Measurements from ENCODE around the gene SZT2.
"Not testable (repeated sequence)": the region's sequence is repeated elsewhere in the genome, so short reads cannot be mapped to it uniquely, and the experiment has no call there.

SZT2 gene

GRCh38 chr1:43398227-43398626 is 8.5 kb downstream of the SZT2 start:
- DNase-seq: no peak
- Histone ChIP-seq H3K4me1 (ENCODE audit: control extremely low read depth in 1 of 4, control insufficient read depth in 4 of 4, insufficient read depth in 4 of 4, low read length in 3 of 4) (no peaks in the 10 kb centered on the region), H3K27ac (ENCODE audit: insufficient read depth in 1 of 2, low read depth in 1 of 2, low read length in 2 of 2, poor library complexity in 1 of 2, severe bottlenecking in 2 of 2) (no peak overlapping the region), H3K36me3 (ENCODE audit: control insufficient read depth in 4 of 4, insufficient read depth in 4 of 4, low read length in 3 of 4) (peaks cover 12 to 29% (median 23%) of the 10 kb centered on the region in 4 experiments), H3K9me3 (ENCODE audit: control extremely low read depth in 1 of 5, control insufficient read depth in 4 of 5, insufficient read depth in 2 of 5, low read depth in 1 of 5, low read length in 4 of 5) (no peaks in the 10 kb centered on the region), H3K4me3 (ENCODE audit: control insufficient read depth in 1 of 7, extremely low read depth in 1 of 7, insufficient read depth in 4 of 7, low read depth in 2 of 7, low read length in 6 of 7) (no peak overlapping the region), H3K27me3 (replicated peaks in 2 of 5; ENCODE audit: control insufficient read depth in 4 of 5, insufficient read depth in 5 of 5, low read length in 4 of 5) (no peaks in the 10 kb centered on the region)
- 96% methylated on average over 3 of the region's 3 CpGs for WGBS (ENCODE audit: insufficient coverage)
- POLR2A ChIA-PET: no interaction called here
- CTCF ChIA-PET: interaction anchor here (1.0 to 1.9 kb wide), 4 partner anchors 14 to 172 kb away, joined by 3 to 7 read pairs (median 4); no protein-coding TSS in a partner anchor

DNA sequence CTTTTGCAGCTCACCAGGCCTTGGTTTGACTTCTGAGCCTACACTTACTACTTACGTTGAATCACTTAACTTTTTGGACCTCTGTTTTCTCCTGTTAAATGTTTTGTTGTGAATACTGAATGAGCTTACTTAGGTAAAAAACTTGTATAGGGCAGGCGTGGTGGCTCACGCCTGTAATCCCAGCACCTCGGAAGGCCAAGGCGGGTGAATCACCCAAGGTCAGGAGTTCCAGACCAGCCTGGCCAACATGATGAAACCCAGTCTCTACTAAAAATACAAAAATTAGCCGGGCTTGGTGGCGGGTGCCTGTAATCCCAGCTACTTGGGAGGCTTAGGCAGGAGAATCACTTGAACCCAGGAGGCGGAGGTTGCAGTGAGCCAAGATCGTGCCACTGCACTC is 10.7 kb downstream of the SZT2 start:
- POLR2A ChIA-PET; DNase-seq; H3K27ac ChIP-seq (ENCODE audit: insufficient read depth in 1 of 2, low read depth in 1 of 2, low read length in 2 of 2, poor library complexity in 1 of 2, severe bottlenecking in 2 of 2); H3K4me1 ChIP-seq (ENCODE audit: control extremely low read depth in 1 of 4, control insufficient read depth in 4 of 4, insufficient read depth in 4 of 4, low read length in 3 of 4); H3K27me3 ChIP-seq (replicated peaks in 2 of 5; ENCODE audit: control insufficient read depth in 4 of 5, insufficient read depth in 5 of 5, low read length in 4 of 5); H3K4me3 ChIP-seq (ENCODE audit: control insufficient read depth in 1 of 7, extremely low read depth in 1 of 7, insufficient read depth in 4 of 7, low read depth in 2 of 7, low read length in 6 of 7); H3K9me3 ChIP-seq (ENCODE audit: control extremely low read depth in 1 of 5, control insufficient read depth in 4 of 5, insufficient read depth in 2 of 5, low read depth in 1 of 5, low read length in 4 of 5): not testable (repeated sequence)
- 94% methylated on average over 7 of the region's 9 CpGs for WGBS (ENCODE audit: insufficient coverage)
- H3K36me3 ChIP-seq (ENCODE audit: control insufficient read depth in 4 of 4, insufficient read depth in 4 of 4, low read length in 3 of 4): peaks cover 23 to 38% (median 34%) of the 10 kb centered on the region in 4 experiments
- CTCF ChIA-PET: interaction anchor here (2.0 kb wide), 1 partner anchor 14 kb away, joined by 7 read pairs; no protein-coding TSS in a partner anchor

GRCh38 chr1:43402089-43402865 is 12.6 kb downstream of the SZT2 start:
- H3K9me3 ChIP-seq (ENCODE audit: control extremely low read depth in 1 of 5, control insufficient read depth in 4 of 5, insufficient read depth in 2 of 5, low read depth in 1 of 5, low read length in 4 of 5): no peaks in the 10 kb centered on the region
- DNase-seq: no peak
- no peak overlapping the region for H3K4me3 ChIP-seq (ENCODE audit: control insufficient read depth in 1 of 7, extremely low read depth in 1 of 7, insufficient read depth in 4 of 7, low read depth in 2 of 7, low read length in 6 of 7)
- 89% methylated on average over 2 of the region's 6 CpGs for WGBS (ENCODE audit: insufficient coverage)
- no peak overlapping the region for H3K27ac ChIP-seq (ENCODE audit: insufficient read depth in 1 of 2, low read depth in 1 of 2, low read length in 2 of 2, poor library complexity in 1 of 2, severe bottlenecking in 2 of 2)
- no peaks in the 10 kb centered on the region for H3K4me1 ChIP-seq (ENCODE audit: control extremely low read depth in 1 of 4, control insufficient read depth in 4 of 4, insufficient read depth in 4 of 4, low read length in 3 of 4)
- no peaks in the 10 kb centered on the region for H3K27me3 ChIP-seq (replicated peaks in 2 of 5; ENCODE audit: control insufficient read depth in 4 of 5, insufficient read depth in 5 of 5, low read length in 4 of 5)
- ChIA-PET POLR2A (no interaction called here), CTCF (interaction anchor here (1.6 kb wide), 1 partner anchor 18 kb away, joined by 3 read pairs; no protein-coding TSS in a partner anchor)
- H3K36me3 ChIP-seq (ENCODE audit: control insufficient read depth in 4 of 4, insufficient read depth in 4 of 4, low read length in 3 of 4): peaks cover 28 to 43% (median 41%) of the 10 kb centered on the region in 4 experiments

GRCh38 chr1:43404353-43404752 is 14.7 kb downstream of the SZT2 start:
- no peak overlapping the region for H3K27ac ChIP-seq (ENCODE audit: insufficient read depth in 1 of 2, low read depth in 1 of 2, low read length in 2 of 2, poor library complexity in 1 of 2, severe bottlenecking in 2 of 2)
- H3K4me3 ChIP-seq (ENCODE audit: control insufficient read depth in 1 of 7, extremely low read depth in 1 of 7, insufficient read depth in 4 of 7, low read depth in 2 of 7, low read length in 6 of 7): no peak overlapping the region
- H3K36me3 ChIP-seq (ENCODE audit: control insufficient read depth in 4 of 4, insufficient read depth in 4 of 4, low read length in 3 of 4): peaks cover 31 to 59% (median 48%) of the 10 kb centered on the region in 4 experiments
- H3K9me3 ChIP-seq (ENCODE audit: control extremely low read depth in 1 of 5, control insufficient read depth in 4 of 5, insufficient read depth in 2 of 5, low read depth in 1 of 5, low read length in 4 of 5): no peaks in the 10 kb centered on the region
- WGBS (ENCODE audit: insufficient coverage): 98% methylated on average over 6 of the region's 6 CpGs
- DNase-seq: no peak
- CTCF ChIA-PET: no interaction called here
- no peaks in the 10 kb centered on the region for H3K4me1 ChIP-seq (ENCODE audit: control extremely low read depth in 1 of 4, control insufficient read depth in 4 of 4, insufficient read depth in 4 of 4, low read length in 3 of 4)
- no peaks in the 10 kb centered on the region for H3K27me3 ChIP-seq (replicated peaks in 2 of 5; ENCODE audit: control insufficient read depth in 4 of 5, insufficient read depth in 5 of 5, low read length in 4 of 5)
- POLR2A ChIA-PET: no interaction called here

DNA sequence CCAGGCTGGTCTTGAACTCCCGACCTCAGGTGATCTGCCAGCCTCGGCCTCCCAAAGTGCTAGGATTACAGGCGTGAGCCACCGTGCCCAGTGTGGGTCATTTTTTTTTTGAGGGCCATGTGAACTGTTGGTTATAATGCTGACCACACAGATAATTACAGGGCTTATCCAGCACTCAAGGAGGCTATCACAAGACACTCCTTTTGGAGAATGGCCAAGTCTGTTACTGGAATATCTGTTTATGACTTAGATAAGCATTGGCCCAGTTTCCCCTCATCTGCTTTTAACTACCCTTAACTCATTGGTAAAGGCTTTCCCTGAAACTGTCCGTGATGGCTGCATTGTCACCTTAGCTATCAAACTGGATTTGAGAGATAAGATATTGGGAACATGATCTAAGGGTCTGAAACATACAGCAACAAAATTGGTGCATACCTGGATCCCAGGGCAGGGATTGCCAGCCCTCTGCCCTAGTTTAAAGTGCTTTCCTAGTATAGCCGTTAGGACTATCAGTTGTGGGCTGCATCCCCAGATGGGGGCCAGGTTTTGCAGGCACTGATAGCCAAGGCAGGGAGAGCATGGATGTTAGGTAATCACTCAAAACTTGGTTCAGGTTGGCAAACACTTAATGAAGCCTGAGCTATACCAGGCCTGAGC is 15.6 kb downstream of the SZT2 start:
- peak in 2 of 3 donors; percentile 25 to 44 for DNase-seq
- no peaks in the 10 kb centered on the region for H3K27me3 ChIP-seq (replicated peaks in 2 of 5; ENCODE audit: control insufficient read depth in 4 of 5, insufficient read depth in 5 of 5, low read length in 4 of 5)
- 97% methylated on average over 5 of the region's 6 CpGs for WGBS (ENCODE audit: insufficient coverage)
- no peak overlapping the region for H3K4me3 ChIP-seq (ENCODE audit: control insufficient read depth in 1 of 7, extremely low read depth in 1 of 7, insufficient read depth in 4 of 7, low read depth in 2 of 7, low read length in 6 of 7)
- H3K27ac ChIP-seq (ENCODE audit: insufficient read depth in 1 of 2, low read depth in 1 of 2, low read length in 2 of 2, poor library complexity in 1 of 2, severe bottlenecking in 2 of 2): no peak overlapping the region
- CTCF ChIA-PET: interaction anchor here (1.3 kb wide), 1 partner anchor 9 kb away, joined by 5 read pairs; no protein-coding TSS in a partner anchor
- POLR2A ChIA-PET: interaction anchor here (0.6 kb wide), 1 partner anchor 40 kb away, joined by 3 read pairs; no protein-coding TSS in a partner anchor
- H3K36me3 ChIP-seq (ENCODE audit: control insufficient read depth in 4 of 4, insufficient read depth in 4 of 4, low read length in 3 of 4): peaks cover 29 to 60% (median 48%) of the 10 kb centered on the region in 4 experiments
- no peaks in the 10 kb centered on the region for H3K9me3 ChIP-seq (ENCODE audit: control extremely low read depth in 1 of 5, control insufficient read depth in 4 of 5, insufficient read depth in 2 of 5, low read depth in 1 of 5, low read length in 4 of 5)
- H3K4me1 ChIP-seq (ENCODE audit: control extremely low read depth in 1 of 4, control insufficient read depth in 4 of 4, insufficient read depth in 4 of 4, low read length in 3 of 4): no peaks in the 10 kb centered on the region

GRCh38 chr1:43405876-43406234 is 16.2 kb downstream of the SZT2 start:
- Histone ChIP-seq H3K4me3 (ENCODE audit: control insufficient read depth in 1 of 7, extremely low read depth in 1 of 7, insufficient read depth in 4 of 7, low read depth in 2 of 7, low read length in 6 of 7) (no peak overlapping the region), H3K4me1 (ENCODE audit: control extremely low read depth in 1 of 4, control insufficient read depth in 4 of 4, insufficient read depth in 4 of 4, low read length in 3 of 4) (no peaks in the 10 kb centered on the region), H3K27ac (ENCODE audit: insufficient read depth in 1 of 2, low read depth in 1 of 2, low read length in 2 of 2, poor library complexity in 1 of 2, severe bottlenecking in 2 of 2) (no peak overlapping the region), H3K9me3 (ENCODE audit: control extremely low read depth in 1 of 5, control insufficient read depth in 4 of 5, insufficient read depth in 2 of 5, low read depth in 1 of 5, low read length in 4 of 5) (no peaks in the 10 kb centered on the region), H3K36me3 (ENCODE audit: control insufficient read depth in 4 of 4, insufficient read depth in 4 of 4, low read length in 3 of 4) (peaks cover 30 to 60% (median 48%) of the 10 kb centered on the region in 4 experiments), H3K27me3 (replicated peaks in 2 of 5; ENCODE audit: control insufficient read depth in 4 of 5, insufficient read depth in 5 of 5, low read length in 4 of 5) (no peaks in the 10 kb centered on the region)
- no peak for DNase-seq
- POLR2A ChIA-PET: interaction anchor here (0.6 to 1.2 kb wide), 2 partner anchors 40 to 81 kb away, joined by 3 to 4 read pairs; no protein-coding TSS in a partner anchor
- WGBS (ENCODE audit: insufficient coverage): 100% methylated on average over 2 of the region's 2 CpGs
- CTCF ChIA-PET: interaction anchor here (1.3 kb wide), 1 partner anchor 8 kb away, joined by 5 read pairs; no protein-coding TSS in a partner anchor

DNA sequence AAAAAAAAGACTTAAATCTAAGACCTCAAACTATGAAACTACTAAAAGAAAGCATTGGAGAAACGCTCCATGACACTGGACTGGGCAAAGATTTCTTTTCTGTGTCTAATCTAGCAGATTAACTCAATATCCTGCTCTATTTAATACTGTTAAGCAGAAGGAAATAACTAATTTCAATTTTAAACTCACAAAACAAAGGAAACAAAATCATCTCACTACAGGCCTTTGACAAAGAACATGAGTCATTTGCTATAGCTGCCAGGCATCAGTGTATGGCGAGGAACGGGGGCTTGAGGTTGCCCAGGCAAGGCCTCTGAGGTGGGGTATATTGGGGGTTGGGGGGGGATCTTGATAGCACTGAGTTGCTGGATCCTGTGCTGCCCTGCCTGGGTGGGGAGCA is 20.9 kb downstream of the SZT2 start:
- no peaks in the 10 kb centered on the region for H3K9me3 ChIP-seq (ENCODE audit: control extremely low read depth in 1 of 5, control insufficient read depth in 4 of 5, insufficient read depth in 2 of 5, low read depth in 1 of 5, low read length in 4 of 5)
- H3K27me3 ChIP-seq (replicated peaks in 2 of 5; ENCODE audit: control insufficient read depth in 4 of 5, insufficient read depth in 5 of 5, low read length in 4 of 5): no peaks in the 10 kb centered on the region
- ChIA-PET CTCF (no interaction called here), POLR2A (no interaction called here)
- no peak overlapping the region for H3K4me3 ChIP-seq (ENCODE audit: control insufficient read depth in 1 of 7, extremely low read depth in 1 of 7, insufficient read depth in 4 of 7, low read depth in 2 of 7, low read length in 6 of 7)
- DNase-seq: no peak
- WGBS (ENCODE audit: insufficient coverage): no CpG with 5 or more reads among the region's 3 CpGs
- H3K27ac ChIP-seq (ENCODE audit: insufficient read depth in 1 of 2, low read depth in 1 of 2, low read length in 2 of 2, poor library complexity in 1 of 2, severe bottlenecking in 2 of 2): no peak overlapping the region
- no peaks in the 10 kb centered on the region for H3K4me1 ChIP-seq (ENCODE audit: control extremely low read depth in 1 of 4, control insufficient read depth in 4 of 4, insufficient read depth in 4 of 4, low read length in 3 of 4)
- peaks cover 13 to 48% (median 29%) of the 10 kb centered on the region in 4 experiments for H3K36me3 ChIP-seq (ENCODE audit: control insufficient read depth in 4 of 4, insufficient read depth in 4 of 4, low read length in 3 of 4)

All from common myeloid progenitor, CD34-positive (primary cell).